Activated B cell treated with CpG ODN at 0.5 μM for 24 hours (primary cell): ENCODE data around the gene CTIF. TPM values are rescaled to one million over a fixed set of nuclear protein-coding genes. Genes with fewer than 3 reads are reported as not detected.

Experiments used
- ATAC-seq: fragments of 200-7000 bp; cut with Tn5 transposase; one replicate; pipeline ENCODE4 v1.10.0; 2021; ENCODE audit warnings: low read depth, mild to moderate bottlenecking, moderate library complexity
- CTCF ChIA-PET: fragments of 350-600 bp; sonication (Branson Sonifier 250); formaldehyde crosslinking; loops from one replicate; lab custom pipeline; 2021; ENCODE audit warnings: antibody characterized with exemption; lab: Charles Lee
- POLR2A ChIA-PET: fragments of 350-600 bp; sonication (Branson Sonifier 250); formaldehyde crosslinking; loops from one replicate; lab custom pipeline; 2021; ENCODE audit warnings: antibody characterized with exemption; lab: Charles Lee
- DNase-seq: peaks from one replicate; pipeline ENCODE4 v3.0.0; 2022
- H3K27ac Mint-ChIP-seq: one replicate; pipeline ENCODE4 v1.8.0; 2020; ENCODE audit warnings: mixed read lengths
- H3K27me3 Mint-ChIP-seq: one replicate; pipeline ENCODE4 v1.8.0; 2021; ENCODE audit warnings: mixed read lengths
- H3K36me3 Mint-ChIP-seq: one replicate; pipeline ENCODE4 v1.8.0; 2021; ENCODE audit warnings: low read depth, mixed read lengths
- H3K4me1 Mint-ChIP-seq: one replicate; pipeline ENCODE4 v1.8.0; 2021; ENCODE audit warnings: mixed read lengths
- H3K4me3 Mint-ChIP-seq: one replicate; pipeline ENCODE4 v1.8.0; 2020; ENCODE audit warnings: mild to moderate bottlenecking, mixed read lengths
- H3K9me3 Mint-ChIP-seq: one replicate; pipeline ENCODE4 v1.8.0; 2020; ENCODE audit warnings: mixed read lengths
- intact Hi-C: fragments of 100-400 bp; cut with micrococcal nuclease; formaldehyde crosslinking; loops from one replicate; pipeline ENCODE4 v1.15.1; 2024
- total RNA-seq: library from RNA; stranded (reverse); gene quantifications from 2 replicates; pipeline ENCODE4 v1.2.3, GENCODE V29; 2022
- TF ChIP-seq, protein P1 (sequence below): fragments of 200-600 bp; IDR thresholded peaks from one replicate; pipeline ENCODE4 v1.8.0; 2022; ENCODE audit warnings: antibody characterized with exemption, mild to moderate bottlenecking

Gene CTIF
- total RNA-seq, 1 donor from 2014 or later, result 9.3 TPM

DNA sequence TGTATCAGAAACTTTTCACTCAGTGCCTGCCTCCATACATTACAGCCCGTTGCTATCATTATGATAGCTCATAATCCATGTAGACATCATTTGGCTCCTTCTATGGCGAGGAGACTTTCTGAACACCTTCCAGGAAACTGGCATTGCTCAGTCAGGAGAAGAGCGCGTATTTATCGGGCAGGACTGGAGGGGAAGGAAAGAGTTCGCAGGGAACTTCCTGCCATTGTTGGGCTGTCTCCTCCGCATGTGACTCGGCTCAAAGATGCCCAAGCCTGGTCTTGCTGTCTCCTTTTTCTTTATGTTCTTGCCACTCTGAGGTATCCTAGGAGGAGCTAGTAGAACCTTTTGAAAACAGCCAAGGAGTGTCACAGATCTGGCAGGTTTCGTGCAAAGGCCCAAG, 156.8 kb downstream of the CTIF start:
- intact Hi-C loops, result no loop called here
- Mint-ChIP-seq H3K27me3 (no peaks in the 10 kb centered on the region), H3K4me1 (peaks cover 10% of the 10 kb centered on the region), H3K9me3 (no peaks in the 10 kb centered on the region), H3K36me3 (no peaks in the 10 kb centered on the region), H3K4me3 (no peak overlapping the region), H3K27ac (no peak overlapping the region)
- ATAC-seq (no peak), DNase-seq (no peak)
- TF ChIP-seq, protein P1, sequence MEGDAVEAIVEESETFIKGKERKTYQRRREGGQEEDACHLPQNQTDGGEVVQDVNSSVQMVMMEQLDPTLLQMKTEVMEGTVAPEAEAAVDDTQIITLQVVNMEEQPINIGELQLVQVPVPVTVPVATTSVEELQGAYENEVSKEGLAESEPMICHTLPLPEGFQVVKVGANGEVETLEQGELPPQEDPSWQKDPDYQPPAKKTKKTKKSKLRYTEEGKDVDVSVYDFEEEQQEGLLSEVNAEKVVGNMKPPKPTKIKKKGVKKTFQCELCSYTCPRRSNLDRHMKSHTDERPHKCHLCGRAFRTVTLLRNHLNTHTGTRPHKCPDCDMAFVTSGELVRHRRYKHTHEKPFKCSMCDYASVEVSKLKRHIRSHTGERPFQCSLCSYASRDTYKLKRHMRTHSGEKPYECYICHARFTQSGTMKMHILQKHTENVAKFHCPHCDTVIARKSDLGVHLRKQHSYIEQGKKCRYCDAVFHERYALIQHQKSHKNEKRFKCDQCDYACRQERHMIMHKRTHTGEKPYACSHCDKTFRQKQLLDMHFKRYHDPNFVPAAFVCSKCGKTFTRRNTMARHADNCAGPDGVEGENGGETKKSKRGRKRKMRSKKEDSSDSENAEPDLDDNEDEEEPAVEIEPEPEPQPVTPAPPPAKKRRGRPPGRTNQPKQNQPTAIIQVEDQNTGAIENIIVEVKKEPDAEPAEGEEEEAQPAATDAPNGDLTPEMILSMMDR, result no peak
- POLR2A ChIA-PET, result no interaction called here
- CTCF ChIA-PET, result no interaction called here

DNA sequence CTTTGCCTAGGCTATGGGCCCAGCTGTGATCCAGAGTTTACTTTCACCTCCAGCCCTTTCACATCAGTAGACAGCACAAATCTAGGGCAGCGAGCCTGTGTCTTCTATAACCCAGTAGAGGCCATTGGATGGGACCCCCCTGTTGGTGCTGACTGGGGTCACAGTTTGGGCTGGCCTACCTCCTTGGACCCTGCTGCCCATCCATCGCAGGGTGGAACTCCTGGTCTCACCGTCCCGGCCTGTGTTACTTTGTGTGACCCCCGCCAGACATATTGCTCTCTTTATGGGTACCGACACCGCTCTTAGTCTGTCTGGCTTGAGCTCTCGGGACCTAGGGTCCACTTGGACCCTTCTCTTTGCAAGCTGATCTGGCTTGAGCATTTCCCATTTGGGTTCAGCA, 157.4 kb downstream of the CTIF start:
- ATAC-seq (no peak), DNase-seq (no peak)
- intact Hi-C loops, result no loop called here
- Mint-ChIP-seq H3K4me3 (no peak overlapping the region), H3K9me3 (no peaks in the 10 kb centered on the region), H3K27ac (no peak overlapping the region), H3K36me3 (no peaks in the 10 kb centered on the region), H3K27me3 (no peaks in the 10 kb centered on the region), H3K4me1 (peaks cover 10% of the 10 kb centered on the region)
- TF ChIP-seq, protein P1, result no peak
- ChIA-PET CTCF (no interaction called here), POLR2A (no interaction called here)

DNA sequence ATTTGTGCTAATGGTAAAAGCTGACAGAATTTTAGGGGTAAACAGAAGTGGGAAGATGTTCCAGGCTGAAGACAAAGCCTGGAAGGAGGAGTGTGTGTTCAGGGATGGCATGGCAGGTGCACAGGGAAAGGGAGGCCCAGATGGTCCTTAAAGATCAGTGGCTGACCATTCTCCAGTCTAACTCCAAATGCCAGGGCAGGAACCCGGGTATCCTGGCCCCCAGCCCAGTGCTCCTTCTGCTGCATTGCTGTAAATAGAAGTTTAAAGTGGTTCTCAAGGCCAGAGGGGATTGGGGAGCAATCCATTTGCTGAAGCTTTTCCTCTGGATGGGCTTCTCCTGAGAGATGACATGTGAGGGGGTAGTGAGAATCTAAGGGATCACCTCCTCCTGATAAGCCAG, 158.6 kb downstream of the CTIF start:
- no peak overlapping the region for H3K4me3 Mint-ChIP-seq

DNA sequence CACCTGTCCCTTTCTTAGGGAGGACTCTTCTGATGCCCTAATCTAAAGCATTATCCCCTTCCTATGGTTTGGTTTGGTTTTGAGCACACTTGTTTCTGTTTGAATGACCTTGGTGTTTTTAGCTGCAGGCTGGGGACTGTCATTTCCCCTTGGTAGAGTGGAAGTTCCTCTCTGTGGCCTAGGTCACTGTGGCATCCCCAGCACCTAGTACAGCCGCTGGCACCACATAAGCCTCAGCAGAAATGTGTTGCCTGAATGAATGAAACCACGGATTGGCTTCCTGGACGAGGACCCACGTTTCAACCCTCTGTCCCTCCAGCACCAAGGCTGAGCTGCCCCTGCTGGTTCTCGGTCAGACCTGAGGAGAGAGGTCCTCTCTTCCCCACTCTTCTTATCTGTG, 159.9 kb downstream of the CTIF start:
- peaks cover 10% of the 10 kb centered on the region for H3K4me1 Mint-ChIP-seq
- H3K4me3 Mint-ChIP-seq, result no peak overlapping the region
- H3K36me3 Mint-ChIP-seq, result no peaks in the 10 kb centered on the region
- no peak overlapping the region for H3K27ac Mint-ChIP-seq
- H3K9me3 Mint-ChIP-seq, result no peaks in the 10 kb centered on the region
- DNase-seq (no peak), ATAC-seq (no peak)
- ChIA-PET CTCF (no interaction called here), POLR2A (no interaction called here)
- intact Hi-C loops, result no loop called here
- TF ChIP-seq, protein P1, result no peak
- H3K27me3 Mint-ChIP-seq, result no peaks in the 10 kb centered on the region

More for the DNA sequence above, 158.6 kb downstream of the CTIF start:
- CTCF ChIA-PET, result no interaction called here
- H3K9me3 Mint-ChIP-seq, result no peaks in the 10 kb centered on the region
- ATAC-seq (no peak), DNase-seq (no peak)
- peaks cover 10% of the 10 kb centered on the region for H3K4me1 Mint-ChIP-seq
- POLR2A ChIA-PET, result no interaction called here
- intact Hi-C loops, result no loop called here
- H3K27ac Mint-ChIP-seq, result no peak overlapping the region
- TF ChIP-seq, protein P1, result no peak
- no peaks in the 10 kb centered on the region for H3K27me3 Mint-ChIP-seq
- H3K36me3 Mint-ChIP-seq, result no peaks in the 10 kb centered on the region

DNA sequence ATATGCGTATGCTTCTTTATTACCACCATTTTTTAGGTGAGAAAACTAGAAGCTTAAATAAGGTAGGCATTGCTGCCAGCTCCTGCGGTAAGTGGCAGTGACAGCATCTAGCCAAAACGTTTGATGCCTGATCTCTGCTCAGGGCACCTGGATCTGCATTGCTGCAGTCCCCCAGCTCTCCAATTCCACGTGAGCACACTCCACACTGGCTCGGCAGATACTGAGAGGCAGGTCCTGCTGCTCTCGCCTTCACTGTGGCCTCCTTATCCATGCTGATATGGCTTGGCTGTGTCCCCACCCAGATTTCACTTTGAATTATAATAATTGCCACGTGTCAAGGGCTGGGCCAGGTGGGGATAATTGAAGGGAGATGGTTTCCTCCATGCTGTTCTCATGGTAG, 160.9 kb downstream of the CTIF start:
- intact Hi-C loops, result no loop called here
- POLR2A ChIA-PET, result no interaction called here
- no peak overlapping the region for H3K4me3 Mint-ChIP-seq
- ATAC-seq (no peak), DNase-seq (no peak)
- H3K4me1 Mint-ChIP-seq, result peaks cover 10% of the 10 kb centered on the region
- H3K27me3 Mint-ChIP-seq, result no peaks in the 10 kb centered on the region
- CTCF ChIA-PET, result no interaction called here
- TF ChIP-seq, protein P1, result no peak
- H3K27ac Mint-ChIP-seq, result no peak overlapping the region
- no peaks in the 10 kb centered on the region for H3K9me3 Mint-ChIP-seq
- H3K36me3 Mint-ChIP-seq, result no peaks in the 10 kb centered on the region
